Measurements from ENCODE around the gene EDIL3. TPM values are rescaled to one million over a fixed set of nuclear protein-coding genes. Genes with fewer than 3 reads are reported as not detected.

The EDIL3 gene
- total RNA-seq, 4 donors from 2014 or later, result 12.2 to 26.9 (median 16.1) TPM

DNA sequence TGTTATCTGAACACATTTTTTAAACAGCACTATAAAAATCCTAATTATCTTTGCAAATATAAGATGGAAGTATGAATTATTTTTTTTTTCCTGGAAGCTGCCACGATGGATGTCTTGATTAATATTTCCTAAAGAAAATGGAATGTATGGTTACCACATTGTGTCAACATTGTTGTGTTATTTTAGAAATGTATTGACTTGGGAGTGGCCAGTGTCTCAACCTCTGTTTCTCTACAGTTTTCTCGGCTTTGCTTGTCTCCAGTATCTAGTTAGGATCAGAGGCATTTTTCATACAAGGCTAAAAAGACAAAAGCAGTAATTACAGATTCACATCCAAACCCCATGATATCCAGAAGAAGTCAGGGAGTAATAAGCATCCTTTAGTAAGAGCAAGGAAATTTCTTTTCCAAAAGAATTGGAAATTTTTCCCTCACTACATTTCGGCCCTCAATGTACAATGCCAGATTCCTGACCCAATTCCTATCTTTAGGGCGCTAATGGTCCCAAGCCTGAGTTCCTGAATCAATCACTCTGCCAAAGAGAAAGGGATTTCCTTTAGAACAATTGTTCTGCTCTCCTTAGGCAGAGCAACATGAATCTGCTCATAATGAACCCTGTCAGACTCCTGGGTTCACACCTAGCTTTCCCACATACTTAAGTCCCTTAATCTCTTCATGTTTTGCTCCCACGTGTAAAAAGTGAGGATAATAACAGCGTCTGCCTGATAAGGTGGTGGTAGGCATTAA is 111.7 kb downstream of the EDIL3 start:
- 60 to 74% methylated on average over 4 to 6 of the region's 6 CpGs for WGBS, 2 donors (ENCODE audit: low coverage in 1 of 2)
- Histone ChIP-seq H3K27ac (no peak overlapping the region), H3K36me3 (no peaks in the 10 kb centered on the region), H3K4me1 (no peaks in the 10 kb centered on the region), H3K27me3 (no peaks in the 10 kb centered on the region), H3K9me3 (no peaks in the 10 kb centered on the region), H3K4me3 (no peak overlapping the region)
- TF ChIP-seq POLR2AphosphoS5 (IDR thresholded peaks at IDR 0.05), result no peak
- TF ChIP-seq, protein P1, sequence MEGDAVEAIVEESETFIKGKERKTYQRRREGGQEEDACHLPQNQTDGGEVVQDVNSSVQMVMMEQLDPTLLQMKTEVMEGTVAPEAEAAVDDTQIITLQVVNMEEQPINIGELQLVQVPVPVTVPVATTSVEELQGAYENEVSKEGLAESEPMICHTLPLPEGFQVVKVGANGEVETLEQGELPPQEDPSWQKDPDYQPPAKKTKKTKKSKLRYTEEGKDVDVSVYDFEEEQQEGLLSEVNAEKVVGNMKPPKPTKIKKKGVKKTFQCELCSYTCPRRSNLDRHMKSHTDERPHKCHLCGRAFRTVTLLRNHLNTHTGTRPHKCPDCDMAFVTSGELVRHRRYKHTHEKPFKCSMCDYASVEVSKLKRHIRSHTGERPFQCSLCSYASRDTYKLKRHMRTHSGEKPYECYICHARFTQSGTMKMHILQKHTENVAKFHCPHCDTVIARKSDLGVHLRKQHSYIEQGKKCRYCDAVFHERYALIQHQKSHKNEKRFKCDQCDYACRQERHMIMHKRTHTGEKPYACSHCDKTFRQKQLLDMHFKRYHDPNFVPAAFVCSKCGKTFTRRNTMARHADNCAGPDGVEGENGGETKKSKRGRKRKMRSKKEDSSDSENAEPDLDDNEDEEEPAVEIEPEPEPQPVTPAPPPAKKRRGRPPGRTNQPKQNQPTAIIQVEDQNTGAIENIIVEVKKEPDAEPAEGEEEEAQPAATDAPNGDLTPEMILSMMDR (IDR thresholded peaks at IDR 0.05), result no peak
- no peak for TF ChIP-seq POLR2A (IDR thresholded peaks at IDR 0.05)
- TF ChIP-seq EP300 (IDR thresholded peaks at IDR 0.05), result no peak
- ATAC-seq, result no peak

DNA sequence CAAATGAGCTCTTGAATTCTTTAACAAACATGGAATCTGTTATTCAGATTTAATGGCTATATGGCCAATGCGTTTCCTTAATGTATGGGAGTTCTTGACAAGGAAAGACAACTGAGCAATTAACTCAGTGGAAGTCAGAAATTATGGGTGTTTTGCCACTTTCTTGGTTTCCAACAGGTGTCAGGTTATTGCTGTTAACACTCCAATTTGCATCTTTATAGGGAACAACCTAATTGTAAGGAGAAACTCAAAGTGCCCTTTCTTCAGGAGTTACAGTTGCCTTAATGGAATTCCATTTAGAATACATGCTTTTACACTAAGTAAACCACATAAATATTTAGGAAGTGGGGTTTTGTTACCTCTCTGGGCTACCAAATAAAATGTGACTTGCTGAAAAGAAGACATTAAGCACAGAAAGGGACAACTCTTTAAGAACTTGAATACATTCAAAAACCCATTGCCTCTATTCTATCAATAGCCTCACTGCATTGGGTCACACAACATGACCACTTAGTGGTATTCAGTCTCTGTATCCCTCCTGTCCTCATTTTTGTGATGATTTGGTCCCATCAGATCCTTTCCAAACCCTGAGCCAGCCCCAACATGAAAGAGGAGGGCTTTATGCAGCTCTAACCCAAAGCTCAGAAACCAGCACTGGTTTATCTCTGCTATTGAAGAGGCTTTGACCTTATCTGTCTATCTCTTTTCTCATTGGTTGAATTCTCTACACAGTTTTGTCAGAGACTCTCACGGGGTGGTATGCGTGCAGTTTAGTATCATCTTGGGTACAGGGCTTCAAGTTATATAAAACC is 118.7 kb downstream of the EDIL3 start:
- no peak for ATAC-seq
- Histone ChIP-seq H3K9me3 (no peaks in the 10 kb centered on the region), H3K4me1 (no peaks in the 10 kb centered on the region), H3K27ac (no peak overlapping the region), H3K4me3 (no peak overlapping the region), H3K27me3 (no peaks in the 10 kb centered on the region), H3K36me3 (no peaks in the 10 kb centered on the region)
- whole genome bisulfite sequencing, 2 donors (ENCODE audit: low coverage in 1 of 2), result 71 to 77% methylated on average over 1 to 3 of the region's 3 CpGs
- TF ChIP-seq POLR2AphosphoS5 (IDR thresholded peaks at IDR 0.05) (no peak), POLR2A (IDR thresholded peaks at IDR 0.05) (no peak), EP300 (IDR thresholded peaks at IDR 0.05) (no peak)
- TF ChIP-seq, protein P1 (IDR thresholded peaks at IDR 0.05), result no peak

DNA sequence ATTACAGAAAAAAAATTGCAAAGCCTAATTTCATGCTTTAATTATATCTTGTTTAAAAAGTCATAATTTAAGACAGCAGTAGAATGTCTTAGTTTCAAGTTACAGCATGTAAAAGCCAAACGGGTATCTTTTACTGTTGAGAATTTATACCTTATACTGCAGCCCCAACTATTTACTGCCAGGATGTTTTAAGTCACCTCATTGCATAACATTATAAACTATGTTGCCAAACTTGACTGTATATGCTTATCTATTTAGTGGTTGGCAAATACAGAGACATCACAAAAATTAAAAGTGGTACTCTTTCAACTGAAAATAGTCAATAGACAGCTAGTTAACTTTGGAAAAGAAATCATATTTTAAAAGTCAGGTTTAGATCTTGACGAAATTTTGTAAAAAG is 119.5 kb downstream of the EDIL3 start:
- Histone ChIP-seq H3K9me3 (no peaks in the 10 kb centered on the region), H3K4me1 (no peaks in the 10 kb centered on the region), H3K27ac (no peak overlapping the region), H3K27me3 (no peaks in the 10 kb centered on the region), H3K4me3 (no peak overlapping the region), H3K36me3 (no peaks in the 10 kb centered on the region)
- 79 to 86% methylated on average over 2 of the region's 2 CpGs for WGBS, 2 donors (ENCODE audit: low coverage in 1 of 2)
- ATAC-seq, result no peak
- TF ChIP-seq POLR2A (IDR thresholded peaks at IDR 0.05) (no peak), POLR2AphosphoS5 (IDR thresholded peaks at IDR 0.05) (no peak), EP300 (IDR thresholded peaks at IDR 0.05) (no peak)
- TF ChIP-seq, protein P1 (IDR thresholded peaks at IDR 0.05), result no peak

DNA sequence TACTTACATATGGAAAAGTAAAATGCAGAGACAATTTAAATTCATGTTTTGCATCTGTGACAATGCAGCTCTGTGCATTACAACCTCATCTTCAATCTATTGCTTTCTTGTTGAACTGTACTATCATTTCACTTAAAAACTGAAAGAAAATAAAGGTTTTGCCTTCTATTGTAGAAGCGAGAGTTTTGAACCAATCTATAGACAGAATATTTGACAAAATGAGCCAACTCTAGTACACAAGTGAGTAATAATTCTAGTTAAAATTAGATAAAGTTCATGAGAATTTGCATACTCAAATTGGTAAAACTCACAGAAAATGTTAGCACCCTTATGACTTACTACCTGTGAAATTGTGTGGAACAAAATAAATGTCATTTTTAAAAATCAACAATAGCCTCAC is 123.7 kb downstream of the EDIL3 start:
- H3K9me3 ChIP-seq, result no peaks in the 10 kb centered on the region
- ATAC-seq, result no peak
- H3K4me1 ChIP-seq, result no peaks in the 10 kb centered on the region
- H3K27ac ChIP-seq, result no peak overlapping the region
- 87 to 100% methylated on average over 1 of the region's 1 CpG for WGBS, 2 donors (ENCODE audit: low coverage in 1 of 2)
- H3K36me3 ChIP-seq, result no peaks in the 10 kb centered on the region
- no peaks in the 10 kb centered on the region for H3K27me3 ChIP-seq
- no peak overlapping the region for H3K4me3 ChIP-seq
- TF ChIP-seq POLR2AphosphoS5 (IDR thresholded peaks at IDR 0.05) (no peak), POLR2A (IDR thresholded peaks at IDR 0.05) (no peak), EP300 (IDR thresholded peaks at IDR 0.05) (no peak)
- TF ChIP-seq, protein P1 (IDR thresholded peaks at IDR 0.05), result no peak

All from gastroesophageal sphincter (tissue), 4 donors.